Stimulated activated CD8-positive, alpha-beta memory T cell treated with anti-CD3 and anti-CD28 coated beads, Interleukin-4, amount 100 ng/mL, for 1 hour (primary cell): ENCODE data around the gene OASL.
A peak's percentile ranks its signal among the peaks of the same experiment; 100 is the strongest.
"Not testable (repeated sequence)": the region's sequence is repeated elsewhere in the genome, so short reads cannot be mapped to it uniquely, and the experiment has no call there.

Source experiments
- DNase-seq, 2 donors: peaks; one replicate each; pipeline ENCODE4 v3.0.0-alpha.2; 2020; ENCODE audit warnings: low read depth in 2 of 2, low spot score in 1 of 2

OASL gene, protein sequence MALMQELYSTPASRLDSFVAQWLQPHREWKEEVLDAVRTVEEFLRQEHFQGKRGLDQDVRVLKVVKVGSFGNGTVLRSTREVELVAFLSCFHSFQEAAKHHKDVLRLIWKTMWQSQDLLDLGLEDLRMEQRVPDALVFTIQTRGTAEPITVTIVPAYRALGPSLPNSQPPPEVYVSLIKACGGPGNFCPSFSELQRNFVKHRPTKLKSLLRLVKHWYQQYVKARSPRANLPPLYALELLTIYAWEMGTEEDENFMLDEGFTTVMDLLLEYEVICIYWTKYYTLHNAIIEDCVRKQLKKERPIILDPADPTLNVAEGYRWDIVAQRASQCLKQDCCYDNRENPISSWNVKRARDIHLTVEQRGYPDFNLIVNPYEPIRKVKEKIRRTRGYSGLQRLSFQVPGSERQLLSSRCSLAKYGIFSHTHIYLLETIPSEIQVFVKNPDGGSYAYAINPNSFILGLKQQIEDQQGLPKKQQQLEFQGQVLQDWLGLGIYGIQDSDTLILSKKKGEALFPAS

GRCh38 chr12:121038861-121039668, at the start of gene OASL:
Gene OASL, minus strand, starts transcription at chr12:121039246. Its CDS starts 275 bp downstream, at chr12:121038971.
- peak in 1 of 2 donors; percentile 61 for DNase-seq

DNA sequence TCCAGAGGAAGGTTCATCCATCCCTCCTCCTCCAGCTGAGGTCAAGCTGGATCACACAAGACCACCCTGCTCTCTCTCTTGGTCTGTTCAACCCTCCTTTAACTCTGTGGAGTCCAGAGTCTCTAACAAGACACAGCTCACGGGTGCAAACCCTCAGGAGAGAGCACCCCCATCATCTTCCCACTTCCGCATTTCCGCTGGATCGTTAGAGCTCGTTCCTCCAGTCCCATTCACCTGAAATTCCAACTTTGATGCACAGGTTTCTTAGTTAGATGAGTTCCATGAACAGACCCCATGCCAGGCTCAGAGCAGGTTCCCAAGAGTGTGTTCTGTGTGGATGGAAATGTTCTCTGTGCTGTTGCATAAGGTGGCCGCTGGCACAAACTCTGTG, 49.1 kb upstream of the OASL start:
- no peak for DNase-seq

- DNase-seq, result no peak
Measured at GRCh38 chr12:121087467-121088194, 48.6 kb upstream of the OASL start.

DNA sequence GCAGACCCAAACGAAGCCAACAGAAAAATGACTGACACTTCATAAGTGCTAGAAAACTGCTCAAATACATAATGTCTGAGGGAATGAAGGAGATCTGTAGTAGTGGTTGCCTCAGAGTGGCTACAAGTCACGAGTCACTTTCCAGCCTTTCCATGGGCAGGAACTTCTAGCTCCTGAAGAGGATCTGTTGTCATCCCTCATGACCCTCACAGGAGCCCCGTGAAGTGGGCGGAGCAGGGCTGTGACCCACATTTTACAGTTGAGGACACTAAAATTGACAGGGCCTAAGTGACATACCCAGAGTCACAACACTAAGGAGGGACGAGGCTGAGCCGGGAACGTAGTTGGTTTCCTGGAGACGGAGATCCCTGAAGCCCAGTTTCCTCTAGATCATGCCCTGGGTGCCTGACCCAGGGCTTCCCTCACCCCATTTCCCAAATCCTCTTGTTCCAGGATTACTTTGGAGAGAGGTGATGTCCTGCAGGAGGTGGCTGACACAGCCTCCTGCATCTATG, 47.8 kb upstream of the OASL start:
- DNase-seq, result no peak

GRCh38 chr12:121085506-121086353, 46.7 kb upstream of the OASL start:
- no peak for DNase-seq

- DNase-seq, result no peak
Measured at GRCh38 chr12:121085069-121085468, 46.0 kb upstream of the OASL start.

DNA sequence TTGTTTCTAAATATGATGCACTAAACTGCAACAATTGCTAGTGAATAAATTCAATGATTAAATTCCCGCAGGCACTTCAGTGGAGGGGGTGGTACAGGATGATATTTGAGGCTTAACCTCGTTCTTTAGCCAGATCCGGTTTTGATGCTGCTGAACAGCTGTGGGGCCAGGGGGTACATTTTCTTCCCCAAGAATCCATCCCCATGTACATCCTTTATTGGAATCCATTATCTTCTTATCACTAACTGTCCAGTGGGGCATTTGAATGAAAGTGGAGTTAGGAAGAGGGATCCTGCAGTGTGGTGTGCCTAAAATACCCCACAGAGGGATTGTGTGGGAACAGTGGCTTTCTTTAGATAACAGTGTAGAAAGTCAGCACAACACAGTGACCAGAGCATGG, 45.2 kb upstream of the OASL start:
- no peak for DNase-seq

GRCh38 chr12:121080909-121081308, 41.9 kb upstream of the OASL start:
- DNase-seq, result no peak

GRCh38 chr12:121079736-121080272, 40.8 kb upstream of the OASL start:
- no peak for DNase-seq

DNA sequence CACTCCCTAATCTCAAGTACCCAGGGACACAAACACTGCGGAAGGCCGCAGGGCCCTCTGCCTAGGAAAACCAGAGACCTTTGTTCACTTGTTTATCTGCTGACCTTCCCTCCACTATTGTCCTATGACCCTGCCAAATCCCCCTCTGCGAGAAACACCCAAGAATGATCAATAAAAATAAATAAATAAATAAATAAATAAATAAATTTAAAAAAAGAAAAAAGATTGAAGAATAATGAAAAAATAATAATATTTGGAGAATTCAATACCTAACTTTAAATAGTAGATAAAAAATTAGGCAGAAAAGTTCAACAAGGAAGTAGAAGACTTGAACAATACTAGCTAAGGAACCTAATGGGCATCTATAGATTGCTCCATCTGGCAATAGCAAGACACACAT, 38.4 kb upstream of the OASL start:
- not testable (repeated sequence) for DNase-seq

- not testable (repeated sequence) for DNase-seq
Measured at GRCh38 chr12:121075911-121076310, 36.9 kb upstream of the OASL start.

GRCh38 chr12:121072147-121072546, 33.1 kb upstream of the OASL start:
- DNase-seq, result no peak

DNA sequence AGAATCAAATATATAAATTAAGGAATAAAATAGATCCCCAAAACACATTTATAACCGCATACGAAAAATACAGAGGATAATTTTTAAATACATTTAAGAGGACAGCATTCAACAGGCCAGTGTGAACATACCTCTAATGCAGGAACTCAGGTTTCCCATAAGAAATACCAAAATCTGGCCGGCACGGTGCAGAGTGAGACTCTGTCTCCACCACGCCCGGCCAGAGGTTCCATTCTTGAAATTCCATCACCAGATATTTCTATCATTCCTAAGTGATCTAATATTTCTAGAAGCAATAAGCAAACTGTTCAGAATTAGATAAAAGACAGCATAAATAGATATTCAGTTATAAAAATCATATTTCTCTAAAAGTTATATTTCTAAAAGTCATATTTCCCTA, 30.2 kb upstream of the OASL start:
- DNase-seq, result no peak

DNA sequence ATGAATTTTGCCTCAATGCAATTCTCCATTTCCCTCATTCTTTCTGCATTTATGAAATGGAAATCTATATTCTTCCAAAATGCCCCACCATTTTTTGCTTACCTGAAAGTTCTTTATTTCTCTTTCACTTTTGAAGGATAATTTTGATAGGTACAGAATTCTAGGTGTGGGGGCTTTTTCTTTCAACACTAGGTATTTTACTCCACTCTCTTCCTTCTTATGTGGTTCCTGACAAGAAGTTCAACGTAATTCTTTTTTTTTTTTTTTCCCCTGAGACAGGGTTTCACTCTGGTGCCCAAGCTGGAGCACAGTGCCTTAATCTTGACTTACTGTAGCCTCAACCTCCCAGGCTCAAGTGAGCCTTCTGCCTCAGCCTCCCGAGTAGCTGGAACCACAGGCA, 26.3 kb upstream of the OASL start:
- no peak for DNase-seq

- not testable (repeated sequence) for DNase-seq
Measured at GRCh38 chr12:121064586-121064985, 25.5 kb upstream of the OASL start.

GRCh38 chr12:121064116-121064515, 25.1 kb upstream of the OASL start:
- DNase-seq, result no peak

- DNase-seq, result no peak
Measured at GRCh38 chr12:121062391-121063045, 23.5 kb upstream of the OASL start.

DNA sequence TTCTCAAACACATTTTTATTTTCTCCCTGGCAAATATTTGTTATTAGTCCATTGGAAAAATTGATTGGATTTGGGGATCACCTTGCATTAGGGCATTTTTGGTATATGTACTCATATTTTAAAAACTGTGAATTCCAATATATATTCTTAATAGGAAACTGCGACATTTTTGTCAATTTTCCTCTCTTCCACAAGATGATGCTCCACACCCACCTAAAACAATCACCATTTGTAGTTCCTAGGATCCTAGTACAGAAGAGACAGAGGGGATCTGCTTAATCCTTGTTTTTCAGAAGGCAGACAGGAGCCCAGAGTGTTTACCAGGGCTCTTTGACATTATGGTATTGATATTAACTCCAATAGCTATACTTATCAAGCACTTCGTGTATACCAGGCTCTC, 22.8 kb upstream of the OASL start:
- no peak for DNase-seq
